Adipocyte (in vitro differentiated cells): ENCODE data around the gene TRPM3.
"Not testable (repeated sequence)": the region's sequence is repeated elsewhere in the genome, so short reads cannot be mapped to it uniquely, and the experiment has no call there.

Source experiments
- DNase-seq: peaks from one replicate; pipeline ENCODE4 v3.0.0-alpha.2; 2015; ENCODE audit warnings: low read depth
- H3K27me3 ChIP-seq: replicated peaks from 2 replicates; pipeline ENCODE4 v1.7.0; 2013; ENCODE audit warnings: mild to moderate bottlenecking, low read length, moderate library complexity; ENCODE audit not compliant: control insufficient read depth, insufficient read depth
- H3K36me3 ChIP-seq: 2 replicates; pipeline ENCODE4 v1.7.0; 2013; ENCODE audit warnings: low read length, mild to moderate bottlenecking, moderate library complexity; ENCODE audit not compliant: control insufficient read depth, insufficient read depth, severe bottlenecking
- H3K4me1 ChIP-seq: 2 replicates; pipeline ENCODE4 v1.7.0; 2013; ENCODE audit warnings: mild to moderate bottlenecking, low read length, moderate library complexity; ENCODE audit not compliant: control insufficient read depth, insufficient read depth
- H3K4me3 ChIP-seq: 2 replicates; pipeline ENCODE4 v1.7.0; 2013; ENCODE audit warnings: mild to moderate bottlenecking, low read length, moderate library complexity
- H3K9ac ChIP-seq: 2 replicates; pipeline ENCODE4 v1.7.0; 2013; ENCODE audit warnings: mild to moderate bottlenecking, low read length, moderate library complexity
- H3K9me3 ChIP-seq: 2 replicates; pipeline ENCODE4 v1.7.0; 2013; ENCODE audit warnings: mild to moderate bottlenecking, low read length, moderate library complexity; ENCODE audit not compliant: control insufficient read depth

TRPM3 gene

DNA sequence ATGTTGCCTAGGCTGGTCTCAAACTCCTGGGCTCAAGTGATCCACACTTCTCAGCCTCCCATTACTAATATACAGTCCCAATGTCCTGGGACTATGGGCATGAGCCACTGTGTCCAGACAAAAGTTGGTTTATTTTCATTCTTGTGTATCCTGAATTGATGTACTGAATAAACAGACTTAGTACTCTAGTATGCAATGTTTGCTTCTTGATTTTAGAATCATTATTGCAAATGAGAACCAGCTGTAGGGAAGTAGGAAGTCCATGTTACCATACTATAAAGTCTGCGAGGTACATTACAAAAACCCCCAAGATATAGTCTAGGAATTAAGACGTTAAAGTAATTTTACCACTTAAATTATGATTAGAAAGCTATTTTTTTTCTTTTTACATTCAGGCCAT lies 372.4 kb downstream of the TRPM3 start:
- Histone ChIP-seq H3K36me3 (no peaks in the 10 kb centered on the region), H3K4me1 (peaks cover 18% of the 10 kb centered on the region), H3K9me3 (peaks cover 3% of the 10 kb centered on the region), H3K4me3 (no peak overlapping the region), H3K9ac (no peak overlapping the region), H3K27me3 (no peaks in the 10 kb centered on the region)
- peak; percentile 18 for DNase-seq

- no peaks in the 10 kb centered on the region for H3K36me3 ChIP-seq
- H3K9ac ChIP-seq, result no peak overlapping the region
- peaks cover 18% of the 10 kb centered on the region for H3K4me1 ChIP-seq
- peaks cover 3% of the 10 kb centered on the region for H3K9me3 ChIP-seq
- DNase-seq, result peak; percentile 69
- no peaks in the 10 kb centered on the region for H3K27me3 ChIP-seq
- H3K4me3 ChIP-seq, result no peak overlapping the region
These were observed 374.1 kb downstream of the TRPM3 start for GRCh38 chr9:70747261-70747718.

DNA sequence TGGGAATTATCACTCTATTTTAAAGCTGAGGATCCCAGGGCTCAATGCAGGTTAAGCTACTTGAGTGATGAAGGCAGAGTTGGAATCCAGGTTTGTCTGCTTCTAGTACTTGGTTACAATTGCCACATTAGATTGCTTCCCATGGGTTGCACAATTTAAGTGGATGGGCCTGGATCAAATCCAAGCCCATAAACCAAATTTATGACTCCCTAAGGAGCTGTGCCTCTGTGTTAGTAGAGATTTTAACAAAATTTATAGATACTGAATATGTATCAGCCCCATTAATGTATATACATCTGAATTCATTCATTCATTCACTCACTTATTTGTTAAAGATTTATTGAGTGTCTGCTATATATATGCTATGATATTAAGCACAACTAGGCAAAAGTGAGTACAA lies 374.7 kb downstream of the TRPM3 start:
- Histone ChIP-seq H3K4me3 (no peak overlapping the region), H3K9ac (no peak overlapping the region), H3K36me3 (no peaks in the 10 kb centered on the region), H3K9me3 (peaks cover 3% of the 10 kb centered on the region), H3K27me3 (no peaks in the 10 kb centered on the region), H3K4me1 (peaks cover 18% of the 10 kb centered on the region)
- DNase-seq, result peak; percentile 50

GRCh38 chr9:70746316-70746715 lies 375.1 kb downstream of the TRPM3 start:
- H3K9ac ChIP-seq, result no peak overlapping the region
- H3K27me3 ChIP-seq, result no peaks in the 10 kb centered on the region
- DNase-seq, result no peak
- no peak overlapping the region for H3K4me3 ChIP-seq
- H3K9me3 ChIP-seq, result peaks cover 1% of the 10 kb centered on the region
- H3K36me3 ChIP-seq, result no peaks in the 10 kb centered on the region
- peaks cover 18% of the 10 kb centered on the region for H3K4me1 ChIP-seq

DNA sequence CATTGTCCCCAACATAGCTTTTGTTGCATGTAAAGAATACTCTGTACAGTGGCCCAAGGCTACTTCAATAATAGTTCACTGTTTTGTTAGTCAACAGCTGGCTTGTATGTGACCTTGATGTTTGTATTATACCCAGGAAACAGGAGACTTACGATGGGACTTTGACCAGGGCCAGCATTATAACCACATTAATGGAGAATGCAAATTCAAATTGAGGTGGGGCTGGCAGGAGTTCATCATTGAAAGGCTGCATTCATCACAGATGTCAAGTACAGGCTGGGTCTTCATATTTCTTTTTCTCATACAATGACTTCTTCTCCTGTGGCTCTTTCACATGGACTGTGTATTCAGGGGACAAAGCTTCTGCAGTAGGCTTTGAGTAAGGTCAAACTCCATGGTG lies 396.6 kb downstream of the TRPM3 start:
- not testable (repeated sequence) for DNase-seq, H3K4me3 ChIP-seq, H3K36me3 ChIP-seq, H3K27me3 ChIP-seq, H3K9ac ChIP-seq, H3K4me1 ChIP-seq, H3K9me3 ChIP-seq

DNA sequence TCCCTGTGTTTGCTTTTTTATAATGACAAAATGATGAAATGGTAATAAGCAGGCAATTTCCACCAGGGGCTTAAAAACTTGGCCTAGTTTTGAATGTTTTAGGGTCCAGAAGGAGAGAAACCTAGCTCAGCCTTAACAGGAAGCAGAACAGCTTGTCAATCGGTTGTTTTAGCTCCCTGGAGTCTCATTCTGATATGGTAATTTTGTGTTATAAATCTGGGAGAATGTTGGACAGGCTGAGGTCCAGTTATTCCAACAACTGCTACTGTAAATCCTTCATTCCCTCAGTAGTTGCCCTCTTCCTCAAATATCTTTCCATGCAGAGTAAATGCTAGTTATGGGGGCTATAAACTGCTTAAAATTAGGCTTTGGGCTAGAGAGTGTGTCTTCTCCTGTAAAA lies 397.4 kb downstream of the TRPM3 start:
- not testable (repeated sequence) for H3K36me3 ChIP-seq, H3K4me3 ChIP-seq, H3K4me1 ChIP-seq, H3K9me3 ChIP-seq, H3K27me3 ChIP-seq, DNase-seq, H3K9ac ChIP-seq

DNA sequence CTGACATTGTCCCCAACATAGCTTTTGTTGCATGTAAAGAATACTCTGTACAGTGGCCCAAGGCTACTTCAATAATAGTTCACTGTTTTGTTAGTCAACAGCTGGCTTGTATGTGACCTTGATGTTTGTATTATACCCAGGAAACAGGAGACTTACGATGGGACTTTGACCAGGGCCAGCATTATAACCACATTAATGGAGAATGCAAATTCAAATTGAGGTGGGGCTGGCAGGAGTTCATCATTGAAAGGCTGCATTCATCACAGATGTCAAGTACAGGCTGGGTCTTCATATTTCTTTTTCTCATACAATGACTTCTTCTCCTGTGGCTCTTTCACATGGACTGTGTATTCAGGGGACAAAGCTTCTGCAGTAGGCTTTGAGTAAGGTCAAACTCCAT lies 414.6 kb downstream of the TRPM3 start:
- H3K36me3 ChIP-seq, DNase-seq, H3K27me3 ChIP-seq, H3K4me1 ChIP-seq, H3K9ac ChIP-seq, H3K9me3 ChIP-seq, H3K4me3 ChIP-seq: not testable (repeated sequence)

DNA sequence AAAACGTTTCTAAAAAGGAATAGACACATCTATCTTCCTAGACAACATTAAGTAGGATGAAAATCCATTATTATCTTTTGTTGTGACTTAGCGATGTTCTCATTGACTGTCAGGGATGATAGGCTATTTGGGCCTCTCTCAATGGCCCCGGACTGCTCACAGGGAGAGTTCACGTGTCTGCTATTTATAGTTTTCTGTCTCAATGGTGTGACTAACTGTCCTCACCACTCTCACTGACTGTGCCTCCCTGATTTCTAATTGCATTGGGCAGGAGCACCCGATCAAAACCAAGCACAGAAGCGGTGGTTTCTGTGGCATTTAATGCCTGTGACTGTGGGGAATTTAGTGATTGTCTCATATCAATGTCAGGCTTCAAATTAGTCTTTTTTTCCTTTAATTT lies 420.3 kb downstream of the TRPM3 start:
- DNase-seq, result no peak
- Histone ChIP-seq H3K9ac (no peak overlapping the region), H3K4me3 (no peak overlapping the region), H3K27me3 (no peaks in the 10 kb centered on the region), H3K9me3 (no peaks in the 10 kb centered on the region), H3K36me3 (no peaks in the 10 kb centered on the region), H3K4me1 (no peaks in the 10 kb centered on the region)

GRCh38 chr9:70696694-70697335 lies 424.6 kb downstream of the TRPM3 start:
- Histone ChIP-seq H3K36me3 (no peaks in the 10 kb centered on the region), H3K4me1 (peaks cover 5% of the 10 kb centered on the region), H3K9me3 (no peaks in the 10 kb centered on the region), H3K4me3 (no peak overlapping the region), H3K27me3 (no peaks in the 10 kb centered on the region), H3K9ac (no peak overlapping the region)
- DNase-seq, result no peak

- no peak overlapping the region for H3K9ac ChIP-seq
- H3K4me3 ChIP-seq, result no peak overlapping the region
- no peaks in the 10 kb centered on the region for H3K36me3 ChIP-seq
- peaks cover 5% of the 10 kb centered on the region for H3K4me1 ChIP-seq
- H3K9me3 ChIP-seq, result no peaks in the 10 kb centered on the region
- no peaks in the 10 kb centered on the region for H3K27me3 ChIP-seq
- DNase-seq, result no peak
These were observed 426.7 kb downstream of the TRPM3 start for GRCh38 chr9:70694758-70695157.

DNA sequence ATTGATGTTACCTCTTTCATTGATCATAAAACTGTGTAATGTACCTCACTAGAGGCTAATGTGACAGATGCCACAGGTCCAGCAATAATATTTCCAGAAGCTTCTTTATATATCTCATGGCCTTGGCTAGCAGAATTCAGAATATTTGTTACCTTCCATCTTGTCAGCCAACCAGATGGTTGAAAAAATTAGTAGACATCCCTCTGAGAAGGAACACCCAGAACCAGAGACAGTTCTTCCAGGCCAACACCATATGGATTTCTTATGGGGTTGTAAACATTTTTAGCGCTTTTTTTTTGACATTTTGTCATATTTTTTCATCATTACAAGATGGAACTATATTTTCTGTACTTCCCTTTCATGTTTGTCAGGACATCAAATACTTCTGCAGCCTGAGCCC lies 428.2 kb downstream of the TRPM3 start:
- Histone ChIP-seq H3K4me1 (peaks cover 5% of the 10 kb centered on the region), H3K36me3 (no peaks in the 10 kb centered on the region), H3K4me3 (no peak overlapping the region), H3K9me3 (no peaks in the 10 kb centered on the region), H3K27me3 (no peaks in the 10 kb centered on the region), H3K9ac (no peak overlapping the region)
- DNase-seq, result no peak

- no peaks in the 10 kb centered on the region for H3K27me3 ChIP-seq
- peaks cover 5% of the 10 kb centered on the region for H3K4me1 ChIP-seq
- no peak for DNase-seq
- H3K9ac ChIP-seq, result no peak overlapping the region
- H3K36me3 ChIP-seq, result no peaks in the 10 kb centered on the region
- H3K4me3 ChIP-seq, result no peak overlapping the region
- H3K9me3 ChIP-seq, result no peaks in the 10 kb centered on the region
These were observed 429.0 kb downstream of the TRPM3 start for GRCh38 chr9:70692431-70692830.
